ENCODE data around the gene S100A4.

The S100A4 gene

GRCh38 chr1:153515504-153516394, 29.9 kb downstream of the S100A4 start:
- TF ChIP-seq REST (IDR thresholded peaks at IDR 0.05; ENCODE audit: insufficient read depth in 1 of 2, low read depth in 2 of 2, low read length in 2 of 2) (no peak), TAF1 (IDR thresholded peaks at IDR 0.05; ENCODE audit: borderline replicate concordance, insufficient read depth, low read length) (no peak), FOXP2 (optimal IDR thresholded peaks at IDR 0.05; ENCODE audit: borderline replicate concordance, extremely low read depth, extremely low read length, insufficient read depth) (no peak), POLR2AphosphoS5 (IDR thresholded peaks at IDR 0.05; ENCODE audit: low read depth, low read length) (no peak), SIN3A (IDR thresholded peaks at IDR 0.05; ENCODE audit: borderline replicate concordance, insufficient read depth, low read length) (no peak)

- TF ChIP-seq TAF1 (IDR thresholded peaks at IDR 0.05; ENCODE audit: borderline replicate concordance, insufficient read depth, low read length) (no peak), POLR2AphosphoS5 (IDR thresholded peaks at IDR 0.05; ENCODE audit: low read depth, low read length) (no peak), REST (IDR thresholded peaks at IDR 0.05; ENCODE audit: insufficient read depth in 1 of 2, low read depth in 2 of 2, low read length in 2 of 2) (no peak), FOXP2 (optimal IDR thresholded peaks at IDR 0.05; ENCODE audit: borderline replicate concordance, extremely low read depth, extremely low read length, insufficient read depth) (no peak), SIN3A (IDR thresholded peaks at IDR 0.05; ENCODE audit: borderline replicate concordance, insufficient read depth, low read length) (no peak)
These were observed 31.9 kb downstream of the S100A4 start for GRCh38 chr1:153513666-153514065.

GRCh38 chr1:153513023-153513422, 32.6 kb downstream of the S100A4 start:
- TF ChIP-seq FOXP2 (optimal IDR thresholded peaks at IDR 0.05; ENCODE audit: borderline replicate concordance, extremely low read depth, extremely low read length, insufficient read depth), result no peak
- no peak for TF ChIP-seq REST (IDR thresholded peaks at IDR 0.05; ENCODE audit: insufficient read depth in 1 of 2, low read depth in 2 of 2, low read length in 2 of 2)
- TF ChIP-seq POLR2AphosphoS5 (IDR thresholded peaks at IDR 0.05; ENCODE audit: low read depth, low read length), result no peak
- no peak for TF ChIP-seq TAF1 (IDR thresholded peaks at IDR 0.05; ENCODE audit: borderline replicate concordance, insufficient read depth, low read length)
- TF ChIP-seq SIN3A (IDR thresholded peaks at IDR 0.05; ENCODE audit: borderline replicate concordance, insufficient read depth, low read length), result no peak

- TF ChIP-seq POLR2AphosphoS5 (IDR thresholded peaks at IDR 0.05; ENCODE audit: low read depth, low read length) (no peak), FOXP2 (optimal IDR thresholded peaks at IDR 0.05; ENCODE audit: borderline replicate concordance, extremely low read depth, extremely low read length, insufficient read depth) (peak; percentile 37)
These were observed 34.6 kb downstream of the S100A4 start for GRCh38 chr1:153510984-153511410.

GRCh38 chr1:153509729-153510354, 35.8 kb downstream of the S100A4 start:
- TF ChIP-seq REST (IDR thresholded peaks at IDR 0.05; ENCODE audit: insufficient read depth in 1 of 2, low read depth in 2 of 2, low read length in 2 of 2) (no peak), TAF1 (IDR thresholded peaks at IDR 0.05; ENCODE audit: borderline replicate concordance, insufficient read depth, low read length) (no peak), SIN3A (IDR thresholded peaks at IDR 0.05; ENCODE audit: borderline replicate concordance, insufficient read depth, low read length) (no peak), FOXP2 (optimal IDR thresholded peaks at IDR 0.05; ENCODE audit: borderline replicate concordance, extremely low read depth, extremely low read length, insufficient read depth) (no peak), POLR2AphosphoS5 (IDR thresholded peaks at IDR 0.05; ENCODE audit: low read depth, low read length) (no peak)
